Liver (tissue), 9 donors: ENCODE results near the gene MAPT. TPM values are rescaled to one million over a fixed set of nuclear protein-coding genes. Genes with fewer than 3 reads are reported as not detected.

Source experiments
- DNase-seq: peaks from one replicate; pipeline ENCODE4 v3.0.0-alpha.2; 2017; ENCODE audit warnings: low spot score
- H3K27ac ChIP-seq, 2 donors: one replicate each; pipeline ENCODE4 v1.7.0; 2013; ENCODE audit warnings: inconsistent platforms in 2 of 2, low read length in 2 of 2, control low read depth in 1 of 2, low read depth in 1 of 2, mild to moderate bottlenecking in 1 of 2
- H3K27me3 ChIP-seq, 4 donors: one replicate each; pipeline versions ENCODE4 v1.6.1 to v1.7.0; 2013; ENCODE audit warnings: low read length in 3 of 4, inconsistent platforms in 1 of 4, mild to moderate bottlenecking in 1 of 4, moderate library complexity in 1 of 4; ENCODE audit not compliant: control insufficient read depth in 4 of 4, insufficient read depth in 4 of 4
- H3K36me3 ChIP-seq, 4 donors: one replicate each; pipeline versions ENCODE4 v1.6.1 to v1.7.0; 2013; ENCODE audit warnings: low read length in 3 of 4, mild to moderate bottlenecking in 3 of 4, low read depth in 1 of 4, moderate library complexity in 1 of 4; ENCODE audit not compliant: control insufficient read depth in 4 of 4, insufficient read depth in 3 of 4
- H3K4me1 ChIP-seq, 4 donors: one replicate each; pipeline versions ENCODE4 v1.6.1 to v1.7.0; 2013; ENCODE audit warnings: low read length in 3 of 4, mild to moderate bottlenecking in 3 of 4, moderate library complexity in 1 of 4; ENCODE audit not compliant: control insufficient read depth in 4 of 4, insufficient read depth in 4 of 4
- H3K4me3 ChIP-seq, 3 donors: one replicate each; pipeline versions ENCODE4 v1.6.1 to v1.7.0; 2013; ENCODE audit warnings: low read length in 3 of 3, control low read depth in 1 of 3, low read depth in 1 of 3, mild to moderate bottlenecking in 1 of 3
- H3K9ac ChIP-seq, 2 donors: one replicate each; pipeline ENCODE4 v1.7.0; 2013; ENCODE audit warnings: low read length in 2 of 2, mild to moderate bottlenecking in 2 of 2, moderate library complexity in 2 of 2, control low read depth in 1 of 2, low read depth in 1 of 2
- H3K9me3 ChIP-seq, 4 donors: one replicate each; pipeline versions ENCODE4 v1.6.1 to v1.7.0; 2013; ENCODE audit warnings: low read length in 3 of 4; ENCODE audit not compliant: control insufficient read depth in 4 of 4
- ATF3 ChIP-seq: IDR thresholded peaks from 2 replicates; pipeline ENCODE4 v1.6.1; 2016; ENCODE audit warnings: antibody characterized with exemption
- CTCF ChIP-seq: fragments of 150-350 bp; IDR thresholded peaks from 2 replicates; pipeline ENCODE4 v1.5.1; 2017; ENCODE audit warnings: improper control_type of control experiment, low read depth, low read length; ENCODE audit not compliant: missing input control
- EGR1 ChIP-seq, 2 donors: IDR thresholded peaks; 2 replicates each; pipeline ENCODE4 v1.6.1; 2016 to 2018; ENCODE audit warnings: antibody characterized with exemption in 2 of 2, low read depth in 2 of 2
- FOXA1 ChIP-seq: IDR thresholded peaks from 2 replicates; pipeline ENCODE4 v1.6.1; 2016; ENCODE audit warnings: antibody characterized with exemption
- FOXA2 ChIP-seq: IDR thresholded peaks from 2 replicates; pipeline ENCODE4 v1.6.1; 2016; ENCODE audit warnings: antibody characterized with exemption
- GABPA ChIP-seq, 2 donors: IDR thresholded peaks in 1 of 2; conservative IDR thresholded peaks in 1 of 2; 2 replicates each; pipeline ENCODE4 v1.6.1; 2016; ENCODE audit warnings: antibody characterized with exemption in 2 of 2, mild to moderate bottlenecking in 1 of 2, moderate library complexity in 1 of 2
- HNF4A ChIP-seq, 2 donors: conservative IDR thresholded peaks; 2 replicates each; pipeline ENCODE4 v1.6.1; 2016; ENCODE audit warnings: antibody characterized with exemption in 2 of 2, mild to moderate bottlenecking in 2 of 2
- HNF4G ChIP-seq: IDR thresholded peaks from 2 replicates; pipeline ENCODE4 v1.6.1; 2016; ENCODE audit warnings: antibody characterized with exemption
- JUND ChIP-seq, 2 donors: IDR thresholded peaks; 2 replicates each; pipeline ENCODE4 v1.6.1; 2016; ENCODE audit warnings: antibody characterized with exemption in 2 of 2
- MAX ChIP-seq: IDR thresholded peaks from 2 replicates; pipeline ENCODE4 v1.6.1; 2016; ENCODE audit warnings: antibody characterized with exemption
- NR2F2 ChIP-seq: IDR thresholded peaks from 2 replicates; pipeline ENCODE4 v1.6.1; 2016; ENCODE audit warnings: antibody characterized with exemption
- RAD21 ChIP-seq, 2 donors: IDR thresholded peaks; 2 replicates each; pipeline ENCODE4 v1.6.1; 2016; ENCODE audit warnings: antibody characterized with exemption in 2 of 2, mild to moderate bottlenecking in 2 of 2
- REST ChIP-seq: IDR thresholded peaks from 2 replicates; pipeline ENCODE4 v1.6.1; 2016; ENCODE audit warnings: antibody characterized with exemption, mild to moderate bottlenecking
- RXRA ChIP-seq, 2 donors: IDR thresholded peaks; 2 replicates each; pipeline ENCODE4 v1.6.1; 2017 to 2018; ENCODE audit warnings: antibody characterized with exemption in 2 of 2, mild to moderate bottlenecking in 1 of 2
- SP1 ChIP-seq: IDR thresholded peaks from 2 replicates; pipeline ENCODE4 v1.6.1; 2018; ENCODE audit warnings: antibody characterized with exemption, mild to moderate bottlenecking
- TAF1 ChIP-seq: conservative IDR thresholded peaks from 2 replicates; pipeline ENCODE4 v1.6.1; 2016; ENCODE audit warnings: antibody characterized with exemption, mild to moderate bottlenecking
- YY1 ChIP-seq: IDR thresholded peaks from 2 replicates; pipeline ENCODE4 v1.6.1; 2016; ENCODE audit warnings: antibody characterized with exemption, mild to moderate bottlenecking
- ZBTB33 ChIP-seq: IDR thresholded peaks from 2 replicates; pipeline ENCODE4 v1.6.1; 2016; ENCODE audit warnings: antibody characterized with exemption
- WGBS: extraction: QIAGEN DNeasy Blood & Tissue Kit; methylation state at CpG from one replicate; pipeline ENCODE4 v1.1.7; 2013; 5-methylcytosine and 5-hydroxymethylcytosine counted together
- polyA plus RNA-seq, 2 donors: library from polyadenylated mRNA; stranded (reverse) in 1 of 2; unstranded in 1 of 2; fragments of 200-250 nt in 1 of 2; fragments of >200 nt in 1 of 2; fragmentation: Nextera tagmentation in 1 of 2; extraction: Ambion mirVana in 1 of 2; gene quantifications; one replicate each; pipeline versions ENCODE4 v1.2.1 to v1.2.3, GENCODE V29; 2013 to 2015
- total RNA-seq, 2 donors: library from RNA; depleted of rRNA; stranded (reverse); fragments of >200 nt; gene quantifications; one replicate each; pipeline ENCODE4 v1.2.3, GENCODE V29; 2014
- donor health status: healthy.
- donor health status: healthy.
- donor health status: healthy.
- donor health status: healthy.
- donor health status: healthy.

MAPT gene
- total and polyA plus RNA-seq, 4 donors, result 0.05 to 0.67 (median 0.27) TPM

- TF ChIP-seq REST (peak; percentile 60), JUND (IDR thresholded peaks at IDR 0.05) (no peak), ATF3 (no peak), YY1 (peak; percentile 84)
Observed at GRCh38 chr17:45902892-45903346, 8.6 kb downstream of the MAPT start (continued).

GRCh38 chr17:45904866-45905265, 10.5 kb downstream of the MAPT start:
- 73% methylated on average over 6 of the region's 6 CpGs for WGBS

More at GRCh38 chr17:45904866-45905265, 10.5 kb downstream of the MAPT start:
- no peaks in the 10 kb centered on the region for H3K9me3 ChIP-seq
- H3K36me3 ChIP-seq, result peaks cover 0 to 16% (median 6%) of the 10 kb centered on the region in 4 donors
- no peaks in the 10 kb centered on the region for H3K27me3 ChIP-seq
- TF ChIP-seq TAF1 (no peak), CTCF (no peak), REST (no peak), HNF4G (no peak), RXRA (IDR thresholded peaks at IDR 0.05) (no peak), YY1 (no peak), FOXA2 (no peak), EGR1 (IDR thresholded peaks at IDR 0.05; ENCODE audit: low read depth in 2 of 2) (no peak), SP1 (no peak), JUND (IDR thresholded peaks at IDR 0.05) (no peak), NR2F2 (no peak), MAX (no peak), FOXA1 (no peak), HNF4A (conservative IDR thresholded peaks at IDR 0.05) (no peak), RAD21 (IDR thresholded peaks at IDR 0.05) (no peak), GABPA (IDR thresholded peaks at IDR 0.05 in 1 of 2, conservative IDR thresholded peaks at IDR 0.05 in 1 of 2) (no peak), ZBTB33 (no peak), ATF3 (no peak)
- no peak for DNase-seq
- H3K9ac ChIP-seq, result no peak overlapping the region
- H3K27ac ChIP-seq, result no peak overlapping the region
- no peak overlapping the region for H3K4me3 ChIP-seq
- peaks cover 0 to 13% (median 3%) of the 10 kb centered on the region in 4 donors for H3K4me1 ChIP-seq
